HG02943 (cell line): ENCODE measurements around the gene SNRPA1.
A peak's percentile ranks its signal among the peaks of the same experiment; 100 is the strongest.
"Not testable (repeated sequence)": the region's sequence is repeated elsewhere in the genome, so short reads cannot be mapped to it uniquely, and the experiment has no call there.

Experiments used
- ATAC-seq: cut with Tn5 transposase; IDR thresholded peaks from one replicate; pipeline ENCODE4 v1.9.1; 2021; ENCODE audit warnings: mild to moderate bottlenecking, low read depth, moderate library complexity; ENCODE audit not compliant: unreplicated experiment

The SNRPA1 gene

GRCh38 chr15:101294731-101295606, at the start of gene SNRPA1:
SNRPA1 (minus strand) TSS chr15:101295248; CDS start chr15:101295178, 70 bp downstream.
- peak; percentile 76 for ATAC-seq

GRCh38 chr15:101342056-101342455, 47.0 kb upstream of the SNRPA1 start:
- ATAC-seq, result no peak

GRCh38 chr15:101338502-101339057, 43.5 kb upstream of the SNRPA1 start:
- no peak for ATAC-seq

GRCh38 chr15:101337976-101338375, 42.9 kb upstream of the SNRPA1 start:
- no peak for ATAC-seq

GRCh38 chr15:101333907-101334789, 39.1 kb upstream of the SNRPA1 start:
- ATAC-seq, result not testable (repeated sequence)

- ATAC-seq, result no peak
These were observed 37.0 kb upstream of the SNRPA1 start for GRCh38 chr15:101332061-101332467.

GRCh38 chr15:101329867-101330380, 34.9 kb upstream of the SNRPA1 start:
- ATAC-seq, result no peak

GRCh38 chr15:101329309-101329863, 34.3 kb upstream of the SNRPA1 start:
- no peak for ATAC-seq

- no peak for ATAC-seq
These were observed 33.0 kb upstream of the SNRPA1 start for GRCh38 chr15:101328001-101328400.

GRCh38 chr15:101327147-101327740, 32.2 kb upstream of the SNRPA1 start:
- no peak for ATAC-seq

GRCh38 chr15:101326462-101327146, 31.6 kb upstream of the SNRPA1 start:
- ATAC-seq, result no peak

GRCh38 chr15:101326026-101326315, 30.9 kb upstream of the SNRPA1 start:
- no peak for ATAC-seq

GRCh38 chr15:101325263-101326025, 30.4 kb upstream of the SNRPA1 start:
- ATAC-seq, result no peak

- no peak for ATAC-seq
These were observed 29.6 kb upstream of the SNRPA1 start for GRCh38 chr15:101324524-101325177.

GRCh38 chr15:101323793-101324523, 28.9 kb upstream of the SNRPA1 start:
- ATAC-seq, result no peak

- no peak for ATAC-seq
These were observed 27.9 kb upstream of the SNRPA1 start for GRCh38 chr15:101322854-101323477.

- no peak for ATAC-seq
These were observed 27.1 kb upstream of the SNRPA1 start for GRCh38 chr15:101322016-101322695.
